Right lobe of liver (tissue), 4 donors: ENCODE data around the gene ATP5MG.

Source experiments
- CTCF ChIP-seq, 4 donors: fragments of 200-600 bp in 3 of 4; fragments of 450-650 bp in 1 of 4; IDR thresholded peaks; one replicate each; pipeline versions ENCODE4 v1.5.1 to v1.8.0; 2016 to 2022; ENCODE audit warnings: antibody characterized with exemption in 4 of 4, mild to moderate bottlenecking in 2 of 4
- POLR2A ChIP-seq: fragments of 450-650 bp; IDR thresholded peaks from one replicate; pipeline ENCODE4 v1.6.1; 2017; ENCODE audit warnings: antibody characterized with exemption, mild to moderate bottlenecking
- donor health status: DM: no; HTN: no; CAD: no.
- donor health status: DM: no; HTN: no; CAD: no.
- donor health status: DM: no; HTN: yes; CAD: no.

- TF ChIP-seq CTCF (IDR thresholded peaks at IDR 0.05), result no peak
- no peak for TF ChIP-seq POLR2A
Observed at GRCh38 chr11:118439646-118440045, 38.2 kb downstream of the ATP5MG start.
